Measurements from ENCODE around the gene TMEM131.

The TMEM131 gene

GRCh38 chr2:97969081-97970067, 26.4 kb downstream of the TMEM131 start:
- no peak for TF ChIP-seq CTCF (IDR thresholded peaks at IDR 0.05; ENCODE audit: low read depth, low read length)
- Histone ChIP-seq H3K36me3 (no peaks in the 10 kb centered on the region), H3K4me3 (ENCODE audit: low read depth, low read length) (no peak overlapping the region), H3K27ac (no peak overlapping the region), H3K9me3 (ENCODE audit: severe bottlenecking) (no peaks in the 10 kb centered on the region), H3K27me3 (ENCODE audit: insufficient read depth, low read depth, severe bottlenecking) (no peaks in the 10 kb centered on the region)
- DNase-seq: no peak

GRCh38 chr2:97967931-97968627, 27.7 kb downstream of the TMEM131 start:
- H3K27me3 ChIP-seq (ENCODE audit: insufficient read depth, low read depth, severe bottlenecking): no peaks in the 10 kb centered on the region
- DNase-seq: no peak
- no peak for TF ChIP-seq CTCF (IDR thresholded peaks at IDR 0.05; ENCODE audit: low read depth, low read length)
- no peak overlapping the region for H3K27ac ChIP-seq
- H3K4me3 ChIP-seq (ENCODE audit: low read depth, low read length): no peak overlapping the region
- no peaks in the 10 kb centered on the region for H3K36me3 ChIP-seq
- no peaks in the 10 kb centered on the region for H3K9me3 ChIP-seq (ENCODE audit: severe bottlenecking)

DNA sequence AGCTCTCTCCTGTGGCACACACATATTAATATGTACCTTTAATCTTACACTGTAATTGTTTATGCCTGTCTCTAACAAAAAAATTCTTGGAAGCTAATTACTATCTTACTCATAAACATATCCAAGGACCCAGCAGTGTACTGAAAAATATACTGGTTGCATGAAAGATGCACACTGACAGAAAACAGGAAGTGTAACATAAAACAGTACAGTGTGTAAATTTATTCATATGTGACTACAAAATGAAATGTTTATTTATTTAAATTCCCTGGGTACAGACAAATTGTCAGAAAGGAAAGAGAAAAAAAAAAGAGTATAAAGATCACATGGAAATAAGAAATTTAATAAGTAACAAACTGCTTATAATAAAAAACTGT, 28.5 kb downstream of the TMEM131 start:
- Histone ChIP-seq H3K27ac (no peak overlapping the region), H3K9me3 (ENCODE audit: severe bottlenecking) (no peaks in the 10 kb centered on the region), H3K36me3 (no peaks in the 10 kb centered on the region), H3K4me3 (ENCODE audit: low read depth, low read length) (no peak overlapping the region), H3K27me3 (ENCODE audit: insufficient read depth, low read depth, severe bottlenecking) (no peaks in the 10 kb centered on the region)
- DNase-seq: no peak
- TF ChIP-seq CTCF (IDR thresholded peaks at IDR 0.05; ENCODE audit: low read depth, low read length): no peak

- no peak overlapping the region for H3K4me3 ChIP-seq (ENCODE audit: low read depth, low read length)
- H3K9me3 ChIP-seq (ENCODE audit: severe bottlenecking): no peaks in the 10 kb centered on the region
- DNase-seq: no peak
- no peak for TF ChIP-seq CTCF (IDR thresholded peaks at IDR 0.05; ENCODE audit: low read depth, low read length)
- H3K27me3 ChIP-seq (ENCODE audit: insufficient read depth, low read depth, severe bottlenecking): no peaks in the 10 kb centered on the region
- H3K36me3 ChIP-seq: no peaks in the 10 kb centered on the region
- no peak overlapping the region for H3K27ac ChIP-seq
Observed at GRCh38 chr2:97966545-97967215, 29.1 kb downstream of the TMEM131 start.

- H3K36me3 ChIP-seq: no peaks in the 10 kb centered on the region
- DNase-seq: no peak
Observed at GRCh38 chr2:97965116-97965515, 30.6 kb downstream of the TMEM131 start.

More at GRCh38 chr2:97965116-97965515, 30.6 kb downstream of the TMEM131 start:
- H3K27ac ChIP-seq: no peak overlapping the region
- H3K4me3 ChIP-seq (ENCODE audit: low read depth, low read length): no peak overlapping the region
- no peaks in the 10 kb centered on the region for H3K9me3 ChIP-seq (ENCODE audit: severe bottlenecking)
- H3K27me3 ChIP-seq (ENCODE audit: insufficient read depth, low read depth, severe bottlenecking): no peaks in the 10 kb centered on the region
- no peak for TF ChIP-seq CTCF (IDR thresholded peaks at IDR 0.05; ENCODE audit: low read depth, low read length)
